WI38 (cell line): ENCODE results near the gene POLR1E.

Source experiments
- H3K4me3 ChIP-seq: 2 replicates; pipeline ENCODE4 v1.5.1; 2011; ENCODE audit warnings: low read depth, mild to moderate bottlenecking, control low read depth, low read length
- TF ChIP-seq, protein P1 (sequence below): IDR thresholded peaks from 2 replicates; pipeline ENCODE4 v1.5.1; 2012; ENCODE audit warnings: low read depth, mild to moderate bottlenecking, control low read depth, low read length

POLR1E gene

DNA sequence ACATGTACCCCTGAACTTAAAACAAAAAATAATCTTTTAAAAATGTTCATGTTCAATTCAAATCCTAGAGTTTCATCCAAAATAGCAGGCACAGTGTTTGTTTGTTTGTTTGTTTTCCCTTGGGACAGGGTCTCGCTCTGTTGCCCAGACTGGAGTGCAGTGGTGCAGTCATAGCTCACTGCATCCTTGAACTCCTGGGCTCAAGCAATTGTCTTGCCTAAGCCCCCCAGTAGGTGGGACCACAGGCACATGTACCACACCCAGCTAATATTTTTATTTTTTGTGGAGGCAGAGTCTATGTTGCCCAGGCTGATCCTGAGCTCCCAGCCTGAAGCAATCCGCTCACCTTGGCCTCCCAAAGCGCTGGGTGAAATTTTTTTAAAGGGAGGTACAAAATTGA is 5.0 kb upstream of the POLR1E start:
- no peak overlapping the region for H3K4me3 ChIP-seq
- TF ChIP-seq, protein P1, sequence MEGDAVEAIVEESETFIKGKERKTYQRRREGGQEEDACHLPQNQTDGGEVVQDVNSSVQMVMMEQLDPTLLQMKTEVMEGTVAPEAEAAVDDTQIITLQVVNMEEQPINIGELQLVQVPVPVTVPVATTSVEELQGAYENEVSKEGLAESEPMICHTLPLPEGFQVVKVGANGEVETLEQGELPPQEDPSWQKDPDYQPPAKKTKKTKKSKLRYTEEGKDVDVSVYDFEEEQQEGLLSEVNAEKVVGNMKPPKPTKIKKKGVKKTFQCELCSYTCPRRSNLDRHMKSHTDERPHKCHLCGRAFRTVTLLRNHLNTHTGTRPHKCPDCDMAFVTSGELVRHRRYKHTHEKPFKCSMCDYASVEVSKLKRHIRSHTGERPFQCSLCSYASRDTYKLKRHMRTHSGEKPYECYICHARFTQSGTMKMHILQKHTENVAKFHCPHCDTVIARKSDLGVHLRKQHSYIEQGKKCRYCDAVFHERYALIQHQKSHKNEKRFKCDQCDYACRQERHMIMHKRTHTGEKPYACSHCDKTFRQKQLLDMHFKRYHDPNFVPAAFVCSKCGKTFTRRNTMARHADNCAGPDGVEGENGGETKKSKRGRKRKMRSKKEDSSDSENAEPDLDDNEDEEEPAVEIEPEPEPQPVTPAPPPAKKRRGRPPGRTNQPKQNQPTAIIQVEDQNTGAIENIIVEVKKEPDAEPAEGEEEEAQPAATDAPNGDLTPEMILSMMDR, result no peak

DNA sequence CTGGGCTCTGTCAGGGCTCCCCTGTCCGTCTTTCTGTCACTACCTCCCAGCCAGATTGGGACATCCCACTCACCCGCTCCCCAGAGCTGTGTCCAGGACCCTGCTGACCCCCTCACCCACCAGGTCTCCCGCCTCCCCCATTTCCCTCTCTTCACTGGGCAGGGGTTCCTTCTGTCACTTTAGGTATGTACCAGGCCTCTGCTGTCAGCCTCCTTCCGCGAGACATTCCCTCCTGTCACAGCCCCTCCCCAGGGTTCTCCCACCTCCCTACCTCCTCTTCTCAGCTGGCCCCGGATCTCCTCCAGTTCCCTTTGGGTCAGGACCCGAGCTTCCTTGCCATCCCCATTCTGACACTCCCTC is 488 bp downstream of the POLR1E start:
- TF ChIP-seq, protein P1, result no peak
- peak overlapping the region; percentile 88 for H3K4me3 ChIP-seq

DNA sequence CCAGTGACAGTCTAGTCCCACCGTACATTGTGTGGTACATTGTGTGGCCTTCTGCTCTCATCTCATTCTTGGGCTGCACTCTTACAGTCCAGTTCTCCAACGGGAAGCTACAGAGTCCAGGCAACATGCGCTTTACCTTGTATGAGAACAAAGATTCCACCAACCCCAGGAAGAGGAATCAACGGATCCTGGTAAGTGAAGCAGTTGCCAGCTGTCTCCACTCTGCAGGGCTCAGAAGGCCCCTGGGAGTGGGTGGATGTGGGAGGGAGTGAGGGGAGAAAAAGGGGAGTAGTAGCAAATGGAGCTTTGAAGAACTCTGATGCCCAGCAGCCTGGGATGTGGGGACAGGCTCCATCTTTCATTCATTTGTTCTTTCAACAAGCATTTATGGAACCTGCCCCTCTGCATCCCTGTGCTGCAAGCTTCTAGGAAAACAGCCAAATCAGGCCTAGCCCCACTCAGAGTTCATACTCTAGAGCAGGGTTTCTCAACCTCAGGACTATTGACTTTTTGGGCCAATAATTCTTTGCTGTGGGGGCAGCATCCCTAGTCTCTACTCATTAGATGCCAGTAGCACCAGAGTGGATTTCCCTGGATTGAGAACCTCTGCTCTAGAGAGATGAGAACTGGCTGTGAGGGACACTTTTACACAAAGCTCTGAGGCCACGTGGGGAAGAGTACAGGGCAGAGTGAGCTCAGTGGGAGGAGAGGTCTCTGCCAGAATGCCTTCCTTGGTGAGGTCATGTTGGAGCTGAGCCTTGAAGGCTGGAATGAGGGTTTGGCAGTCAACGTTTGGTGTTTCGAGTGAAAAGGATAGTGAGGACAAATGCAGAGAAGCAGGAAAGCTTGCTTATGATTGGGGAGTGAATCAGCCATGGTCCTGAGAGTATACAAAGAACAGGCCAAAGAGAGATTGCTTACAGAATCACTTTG is 1.1 kb downstream of the POLR1E start:
- TF ChIP-seq, protein P1, result no peak
- peak overlapping the region; percentile 88 for H3K4me3 ChIP-seq

DNA sequence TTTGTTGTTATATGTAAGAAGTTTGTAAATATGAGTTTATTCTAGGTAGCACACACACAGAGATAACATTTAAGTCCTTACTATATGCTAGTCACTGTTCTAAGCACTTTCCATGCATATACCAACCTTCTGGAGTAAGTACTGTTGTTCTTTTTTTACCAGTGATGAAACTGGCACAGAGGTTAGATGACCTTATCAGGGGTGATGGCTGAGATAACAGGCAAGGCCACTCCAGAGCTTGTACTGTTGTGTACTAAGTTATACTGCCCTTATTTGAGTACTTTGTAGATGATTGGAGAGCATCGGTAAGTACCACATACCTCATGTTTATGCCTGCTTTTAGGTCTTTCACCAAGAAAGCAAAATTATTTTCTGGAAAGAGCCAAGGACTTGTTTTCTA is 6.2 kb downstream of the POLR1E start:
- TF ChIP-seq, protein P1, result no peak
- no peak overlapping the region for H3K4me3 ChIP-seq

DNA sequence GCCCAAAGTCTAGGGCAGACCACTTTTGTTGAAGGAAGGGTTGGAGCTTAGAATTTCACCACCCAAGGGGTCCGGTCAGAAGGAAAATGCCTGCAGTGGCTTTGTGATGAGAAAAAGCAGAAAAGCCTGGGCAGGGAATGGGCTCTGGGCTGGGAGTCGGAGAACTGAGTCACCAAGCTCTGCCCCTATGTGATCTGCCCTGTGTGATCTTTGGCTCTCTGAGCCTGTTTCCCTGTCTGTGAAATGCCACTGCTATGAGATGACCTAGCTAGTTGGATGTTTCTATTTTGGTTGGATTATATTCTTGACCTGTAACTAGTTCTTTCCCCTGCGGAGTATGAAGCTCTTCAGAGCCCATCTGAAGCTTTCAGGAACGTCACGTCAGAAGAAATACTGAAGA is 9.8 kb downstream of the POLR1E start:
- H3K4me3 ChIP-seq, result no peak overlapping the region
- TF ChIP-seq, protein P1, result no peak

DNA sequence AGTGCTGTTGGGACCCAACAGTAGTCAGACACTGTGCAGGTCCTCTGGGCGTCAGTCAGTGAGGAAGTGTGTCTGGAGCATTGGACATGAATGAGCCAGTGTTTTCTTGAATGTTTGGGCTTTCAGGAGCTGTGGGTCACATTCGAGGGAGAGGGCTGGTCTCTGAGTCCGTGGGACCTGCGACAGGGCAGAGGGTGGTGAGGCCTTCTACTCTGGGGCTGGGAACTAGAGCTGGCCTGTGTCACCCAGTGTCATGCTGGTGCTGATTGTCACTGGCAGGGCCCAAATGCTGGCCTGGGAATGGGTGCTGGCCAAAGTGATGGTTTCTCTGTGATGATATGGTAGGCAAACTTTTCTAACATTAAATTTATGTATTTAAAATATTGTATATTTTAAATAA is 10.3 kb downstream of the POLR1E start:
- TF ChIP-seq, protein P1, result no peak
- no peak overlapping the region for H3K4me3 ChIP-seq

DNA sequence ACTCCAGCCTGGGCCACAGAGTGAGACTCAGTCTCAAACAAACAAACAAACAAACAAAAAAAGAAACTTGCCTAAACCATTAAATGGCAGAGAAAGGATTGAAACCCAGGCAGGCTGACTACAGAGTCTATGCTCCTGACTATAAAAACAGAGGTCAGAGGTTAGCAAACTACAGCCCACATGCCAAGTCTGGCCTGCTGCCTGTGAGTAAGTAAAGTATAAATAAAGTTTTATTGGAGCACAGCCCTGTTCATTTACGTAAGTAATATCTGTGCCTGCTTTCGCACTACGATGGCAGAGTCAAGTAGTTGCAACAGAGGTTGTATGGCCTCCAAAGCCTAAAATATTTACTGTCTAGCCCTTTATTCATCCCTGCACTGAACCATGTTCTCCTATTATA is 11.6 kb downstream of the POLR1E start:
- TF ChIP-seq, protein P1, result no peak
- no peak overlapping the region for H3K4me3 ChIP-seq
